HG03442 (cell line): ENCODE data around the gene GRWD1.

Source experiments
- ATAC-seq: cut with Tn5 transposase; IDR thresholded peaks from one replicate; pipeline ENCODE4 v1.9.1; 2021; ENCODE audit warnings: mild to moderate bottlenecking, moderate library complexity; ENCODE audit not compliant: unreplicated experiment

GRWD1 gene

GRCh38 chr19:48445606-48446481 is at the start of gene GRWD1:
TSS of gene GRWD1 (plus strand) at chr19:48445983. CDS start at chr19:48446006, 23 bp downstream.
- ATAC-seq: peak; percentile 85

- ATAC-seq: no peak
These were observed 49.6 kb upstream of the GRWD1 start for GRCh38 chr19:48396016-48396823.

GRCh38 chr19:48396824-48397176 is 49.0 kb upstream of the GRWD1 start:
- no peak for ATAC-seq

GRCh38 chr19:48397263-48398101 is 48.3 kb upstream of the GRWD1 start:
- no peak for ATAC-seq

- no peak for ATAC-seq
These were observed 47.7 kb upstream of the GRWD1 start for GRCh38 chr19:48398102-48398374.

GRCh38 chr19:48398375-48399235 is 47.2 kb upstream of the GRWD1 start:
- ATAC-seq: peak; percentile 59

- no peak for ATAC-seq
These were observed 45.6 kb upstream of the GRWD1 start for GRCh38 chr19:48400018-48400742.

GRCh38 chr19:48401287-48401686 is 44.5 kb upstream of the GRWD1 start:
- no peak for ATAC-seq

- ATAC-seq: no peak
These were observed 42.2 kb upstream of the GRWD1 start for GRCh38 chr19:48403606-48404005.

GRCh38 chr19:48405010-48405659 is 40.6 kb upstream of the GRWD1 start:
- ATAC-seq: no peak

- ATAC-seq: no peak
These were observed 39.9 kb upstream of the GRWD1 start for GRCh38 chr19:48405850-48406249.

GRCh38 chr19:48413879-48414587 is 31.8 kb upstream of the GRWD1 start:
- ATAC-seq: no peak

GRCh38 chr19:48415395-48415794 is 30.4 kb upstream of the GRWD1 start:
- no peak for ATAC-seq

- no peak for ATAC-seq
These were observed 30.0 kb upstream of the GRWD1 start for GRCh38 chr19:48415806-48416221.

- no peak for ATAC-seq
These were observed 28.4 kb upstream of the GRWD1 start for GRCh38 chr19:48417421-48417820.

GRCh38 chr19:48418317-48419064 is 27.3 kb upstream of the GRWD1 start:
- ATAC-seq: no peak

GRCh38 chr19:48419158-48419920 is 26.4 kb upstream of the GRWD1 start:
- ATAC-seq: peak; percentile 58
